HFFc6 (cell line): ENCODE measurements around the gene NRARP. TPM values are rescaled to one million over a fixed set of nuclear protein-coding genes. Genes with fewer than 3 reads are reported as not detected.
A peak's percentile ranks its signal among the peaks of the same experiment; 100 is the strongest.

ENCODE experiments used
- DNase-seq: peaks from one replicate; pipeline ENCODE4 v3.0.0-alpha.2; 2018
- H3K27ac Mint-ChIP-seq: 2 replicates; pipeline ENCODE4 v1.8.0; 2020; ENCODE audit warnings: mild to moderate bottlenecking, mixed read lengths
- H3K27me3 Mint-ChIP-seq: 2 replicates; pipeline ENCODE4 v1.8.0; 2021; ENCODE audit warnings: mild to moderate bottlenecking, moderate library complexity, mixed read lengths; ENCODE audit not compliant: insufficient read depth
- H3K36me3 Mint-ChIP-seq: 2 replicates; pipeline ENCODE4 v1.8.0; 2021; ENCODE audit warnings: low read depth, mixed read lengths
- H3K4me1 Mint-ChIP-seq: 2 replicates; pipeline ENCODE4 v1.8.0; 2020; ENCODE audit warnings: low read depth, mixed read lengths
- H3K4me3 Mint-ChIP-seq: 2 replicates; pipeline ENCODE4 v1.8.0; 2020; ENCODE audit warnings: mild to moderate bottlenecking, moderate library complexity, mixed read lengths
- H3K9me3 Mint-ChIP-seq: 2 replicates; pipeline ENCODE4 v1.8.0; 2020; ENCODE audit warnings: mild to moderate bottlenecking, mixed read lengths
- total RNA-seq, 6 experiments: library from RNA; stranded (reverse); fragmentation: NEBNext Ultra II Directional; extraction: Animal tissue kit (Norgen Biotek cat#: 25700); gene quantifications; 2 replicates in 1 of 6; 3 replicates in 5 of 6; pipeline ENCODE4 v1.2.3, GENCODE V29; 2021
- TF ChIP-seq, protein P1 (sequence below): fragments of 200-600 bp; sonication (generic); IDR thresholded peaks from 2 replicates; pipeline ENCODE4 v1.5.0; 2021; ENCODE audit warnings: antibody characterized with exemption, mild to moderate bottlenecking

Gene NRARP
- total RNA-seq, 6 experiments from 2014 or later: 0.09 to 0.36 (median 0.17) TPM; not detected in 1

DNA sequence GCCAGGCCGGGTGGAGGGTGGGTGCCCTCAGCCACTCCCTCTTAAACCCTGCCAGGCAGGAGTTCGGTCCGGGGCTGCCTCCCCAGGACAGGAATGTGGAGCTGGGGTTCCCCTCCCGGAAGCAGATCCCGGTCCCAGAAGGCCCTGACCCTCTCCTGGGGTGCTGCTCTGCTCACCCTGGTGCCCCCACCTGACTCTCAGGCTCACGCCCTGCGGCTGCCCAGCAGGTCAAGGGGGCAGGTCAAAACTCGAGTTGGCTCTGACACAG, 3.7 kb upstream of the NRARP start:
- TF ChIP-seq, protein P1, sequence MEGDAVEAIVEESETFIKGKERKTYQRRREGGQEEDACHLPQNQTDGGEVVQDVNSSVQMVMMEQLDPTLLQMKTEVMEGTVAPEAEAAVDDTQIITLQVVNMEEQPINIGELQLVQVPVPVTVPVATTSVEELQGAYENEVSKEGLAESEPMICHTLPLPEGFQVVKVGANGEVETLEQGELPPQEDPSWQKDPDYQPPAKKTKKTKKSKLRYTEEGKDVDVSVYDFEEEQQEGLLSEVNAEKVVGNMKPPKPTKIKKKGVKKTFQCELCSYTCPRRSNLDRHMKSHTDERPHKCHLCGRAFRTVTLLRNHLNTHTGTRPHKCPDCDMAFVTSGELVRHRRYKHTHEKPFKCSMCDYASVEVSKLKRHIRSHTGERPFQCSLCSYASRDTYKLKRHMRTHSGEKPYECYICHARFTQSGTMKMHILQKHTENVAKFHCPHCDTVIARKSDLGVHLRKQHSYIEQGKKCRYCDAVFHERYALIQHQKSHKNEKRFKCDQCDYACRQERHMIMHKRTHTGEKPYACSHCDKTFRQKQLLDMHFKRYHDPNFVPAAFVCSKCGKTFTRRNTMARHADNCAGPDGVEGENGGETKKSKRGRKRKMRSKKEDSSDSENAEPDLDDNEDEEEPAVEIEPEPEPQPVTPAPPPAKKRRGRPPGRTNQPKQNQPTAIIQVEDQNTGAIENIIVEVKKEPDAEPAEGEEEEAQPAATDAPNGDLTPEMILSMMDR: no peak
- Mint-ChIP-seq H3K27ac (no peak overlapping the region), H3K4me1 (peaks cover 3% of the 10 kb centered on the region), H3K4me3 (no peak overlapping the region), H3K9me3 (no peaks in the 10 kb centered on the region), H3K36me3 (no peaks in the 10 kb centered on the region), H3K27me3 (peaks cover 6% of the 10 kb centered on the region; the same call in 1 of the 2 replicates)
- DNase-seq: no peak

DNA sequence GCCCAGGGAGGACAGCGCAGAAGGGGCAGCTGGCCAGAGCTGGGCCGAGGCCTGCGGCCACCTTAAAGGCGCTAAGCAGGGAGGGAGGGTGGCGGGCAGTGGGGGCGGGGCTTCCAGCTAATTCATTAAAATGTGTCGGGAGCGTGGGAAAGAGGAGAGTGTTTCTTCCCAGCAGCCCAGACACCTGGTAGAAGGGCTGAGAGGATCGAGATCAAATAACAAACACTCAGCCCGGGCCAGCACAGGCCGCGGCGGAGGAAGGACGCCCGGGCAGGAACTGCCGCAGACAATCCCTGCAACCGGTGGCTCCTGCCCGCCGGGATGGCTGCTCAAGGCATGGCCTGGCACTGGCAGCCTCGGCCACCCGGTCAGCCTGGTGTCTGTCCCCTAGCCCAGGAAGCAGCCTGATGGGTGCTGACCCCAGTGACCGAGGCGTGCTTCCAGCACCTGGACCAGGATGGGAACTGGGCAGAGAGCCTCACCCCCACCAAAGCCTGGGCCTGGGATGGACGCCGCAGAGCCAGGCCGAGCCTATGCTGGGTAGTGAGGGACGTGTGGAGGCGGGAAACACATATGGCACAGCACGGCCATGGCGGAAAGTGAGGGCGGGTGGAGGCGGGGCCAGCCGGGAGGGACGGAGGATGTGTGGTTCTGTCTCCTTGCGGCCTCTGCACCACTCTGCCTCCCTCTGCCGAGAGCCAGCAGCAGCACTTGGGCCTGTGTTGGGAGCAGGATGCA, 3.2 kb upstream of the NRARP start:
- no peaks in the 10 kb centered on the region for H3K9me3 Mint-ChIP-seq
- H3K36me3 Mint-ChIP-seq: no peaks in the 10 kb centered on the region
- no peak overlapping the region for H3K4me3 Mint-ChIP-seq
- H3K27ac Mint-ChIP-seq: no peak overlapping the region
- peaks cover 5% of the 10 kb centered on the region for H3K4me1 Mint-ChIP-seq
- peak; percentile 12 for DNase-seq
- TF ChIP-seq, protein P1: no peak
- peaks cover 5% of the 10 kb centered on the region; the same call in 1 of the 2 replicates for H3K27me3 Mint-ChIP-seq

DNA sequence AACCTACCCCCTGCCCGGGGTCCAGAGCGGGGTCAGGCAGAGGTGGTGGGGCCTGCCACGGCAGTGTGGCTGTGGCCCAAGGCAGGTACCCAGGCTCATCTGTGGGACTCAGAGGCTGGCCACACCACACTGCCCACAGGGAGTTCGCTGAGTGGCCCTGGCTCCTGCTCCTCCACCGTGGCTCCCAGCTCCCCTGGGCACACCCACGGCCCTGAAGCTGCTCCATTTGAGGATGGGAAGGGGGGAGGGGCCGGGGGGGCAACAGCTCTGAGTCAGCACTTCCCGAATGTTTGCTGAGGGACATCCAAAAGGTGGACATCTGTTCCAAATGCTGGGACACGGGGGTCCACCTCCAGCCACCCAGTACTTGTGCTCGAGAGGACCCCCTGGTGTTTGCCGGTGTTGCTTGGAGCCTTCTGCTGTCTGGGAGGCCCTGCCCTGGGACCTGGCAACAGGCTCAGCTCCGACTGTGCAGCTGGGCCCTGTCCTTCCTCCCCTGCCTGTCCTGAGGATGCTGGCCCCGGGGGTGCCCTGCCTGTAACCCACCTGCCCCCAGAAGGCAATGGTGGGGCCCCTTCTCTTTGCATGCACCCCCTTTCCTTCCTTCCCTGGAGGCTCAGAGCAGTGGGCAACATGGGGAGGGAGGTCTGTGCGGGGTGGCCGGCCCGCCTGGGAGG, 2.5 kb upstream of the NRARP start:
- H3K27me3 Mint-ChIP-seq: peaks cover 4% of the 10 kb centered on the region; the same call in 1 of the 2 replicates
- TF ChIP-seq, protein P1: peak; percentile 28; the same call in 1 of the 2 replicates
- no peak for DNase-seq
- no peaks in the 10 kb centered on the region for H3K36me3 Mint-ChIP-seq
- peaks cover 9% of the 10 kb centered on the region for H3K4me1 Mint-ChIP-seq
- H3K9me3 Mint-ChIP-seq: no peaks in the 10 kb centered on the region
- no peak overlapping the region for H3K27ac Mint-ChIP-seq
- H3K4me3 Mint-ChIP-seq: no peak overlapping the region

DNA sequence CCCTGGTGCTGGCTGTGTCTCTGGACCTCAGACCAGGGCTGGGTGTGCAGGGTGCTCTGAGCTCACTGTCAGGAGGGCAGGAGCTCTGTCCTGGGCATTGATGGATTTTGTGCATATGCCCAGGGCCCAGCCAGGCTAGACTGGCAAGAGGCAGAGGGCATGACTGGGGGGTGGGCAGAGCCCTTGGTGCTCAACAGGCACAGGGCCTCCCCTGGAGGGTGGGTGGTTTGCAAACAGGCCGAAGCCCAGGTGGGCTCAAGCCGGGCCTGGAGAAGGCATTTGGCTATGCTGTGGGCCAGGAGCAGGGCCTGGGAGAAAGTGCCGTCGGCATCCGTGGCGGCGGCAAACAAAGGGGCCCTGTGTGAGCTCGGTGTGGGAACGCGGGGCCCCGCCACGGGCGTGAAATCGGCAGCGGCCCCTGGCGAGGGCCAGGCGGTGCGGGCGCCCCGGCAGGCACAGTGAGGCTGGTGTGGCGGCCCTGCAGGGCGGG, 1.9 kb upstream of the NRARP start:
- Mint-ChIP-seq H3K4me1 (peaks cover 9% of the 10 kb centered on the region), H3K27ac (no peak overlapping the region), H3K27me3 (peaks cover 6% of the 10 kb centered on the region), H3K36me3 (no peaks in the 10 kb centered on the region), H3K9me3 (no peaks in the 10 kb centered on the region), H3K4me3 (no peak overlapping the region)
- TF ChIP-seq, protein P1: no peak
- DNase-seq: no peak

DNA sequence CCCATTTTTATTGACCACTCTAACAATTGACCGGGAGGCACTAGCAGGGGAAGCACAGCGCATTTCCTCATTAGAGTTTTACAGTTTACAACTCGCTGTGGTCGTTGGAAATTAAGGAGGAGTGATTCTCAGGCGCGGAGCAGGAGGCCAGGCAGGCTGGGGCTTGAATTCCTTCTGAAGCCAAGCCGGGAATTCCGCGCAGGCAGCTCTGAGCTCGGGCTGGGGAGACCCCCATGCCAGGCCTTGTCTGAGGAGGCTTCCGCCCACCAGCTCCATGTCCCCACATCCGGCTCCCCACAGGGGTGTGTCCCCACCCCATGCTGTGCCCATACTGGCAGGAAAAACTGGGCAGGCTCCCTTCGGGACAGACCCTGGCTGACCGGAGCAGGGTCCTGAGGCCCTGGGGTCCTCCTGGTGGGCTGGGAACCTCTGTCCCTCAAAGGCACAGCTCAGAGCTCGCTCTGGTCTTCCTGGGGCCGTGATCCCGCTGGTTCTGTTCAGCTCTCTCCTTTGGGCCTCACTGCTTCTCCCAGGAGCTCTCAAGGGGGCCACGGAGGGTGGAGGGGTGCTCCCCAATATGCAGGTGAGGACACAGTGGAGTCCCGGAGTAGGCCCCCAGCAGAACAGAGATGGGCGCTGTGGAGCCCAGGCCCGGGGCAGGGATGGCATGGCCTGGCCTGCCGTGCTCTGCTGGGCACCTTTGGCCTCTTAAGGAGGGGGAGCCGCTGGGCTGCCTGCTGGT, 1.3 kb upstream of the NRARP start:
- Mint-ChIP-seq H3K4me3 (no peak overlapping the region), H3K27me3 (peaks cover 8% of the 10 kb centered on the region), H3K9me3 (no peaks in the 10 kb centered on the region), H3K27ac (no peak overlapping the region), H3K36me3 (no peaks in the 10 kb centered on the region), H3K4me1 (peaks cover 9% of the 10 kb centered on the region)
- DNase-seq: no peak
- TF ChIP-seq, protein P1: no peak
